ENCODE data around the gene ATP1B4. TPM values are rescaled to one million over a fixed set of nuclear protein-coding genes. Genes with fewer than 3 reads are reported as not detected.

ATP1B4 gene
- total and polyA plus RNA-seq, 2 of the 8 experiments (the other 6 are each of a cell fraction or from before 2014, with no cell fraction given), result not detected

GRCh38 chrX:120367402-120368109, 5.7 kb downstream of the ATP1B4 start:
- Histone ChIP-seq H2AFZ (ENCODE audit: low read length) (no peak overlapping the region), H3K27me3 (replicated peaks in 1 of 4; ENCODE audit: control insufficient read depth in 3 of 4, extremely low read depth in 1 of 4, insufficient read depth in 3 of 4, low read length in 3 of 4) (no peaks in the 10 kb centered on the region), H3K56ac (replicated peaks; ENCODE audit: insufficient read length, low read depth, low read length) (no peak overlapping the region), H3K23ac (ENCODE audit: insufficient read length) (no peak overlapping the region), H3K4me1 (replicated peaks in 1 of 4; ENCODE audit: control insufficient read depth in 3 of 4, insufficient read depth in 4 of 4, low read length in 3 of 4) (no peaks in the 10 kb centered on the region), H4K5ac (ENCODE audit: insufficient read length, low read depth, low read length) (no peak overlapping the region), H4K8ac (ENCODE audit: extremely low read depth, insufficient read depth, low read length) (no peak overlapping the region), H4K91ac (replicated peaks; ENCODE audit: insufficient read length, low read length) (no peak overlapping the region), H3K9me3 (ENCODE audit: insufficient read depth in 2 of 2, low read depth in 1 of 2, low read length in 1 of 2) (no peaks in the 10 kb centered on the region), H3K4me2 (ENCODE audit: insufficient read depth in 1 of 2, low read depth in 2 of 2, low read length in 2 of 2) (no peak overlapping the region), H2BK20ac (ENCODE audit: low read length) (no peak overlapping the region), H3K4me3 (ENCODE audit: extremely low read depth in 1 of 4, insufficient read depth in 2 of 4, low read depth in 3 of 4, low read length in 4 of 4) (no peak overlapping the region), H2BK12ac (ENCODE audit: low read depth, low read length) (no peak overlapping the region), H3K27ac (ENCODE audit: low read depth, low read length) (no peak overlapping the region), H3K36me3 (ENCODE audit: control insufficient read depth in 2 of 4, insufficient read depth in 4 of 4, low read length in 3 of 4) (no peaks in the 10 kb centered on the region), H2BK120ac (replicated peaks; ENCODE audit: low read depth, low read length) (no peak overlapping the region), H3K79me1 (ENCODE audit: low read depth, low read length) (no peaks in the 10 kb centered on the region), H3K4ac (replicated peaks; ENCODE audit: insufficient read length, low read depth, low read length) (no peak overlapping the region), H4K20me1 (replicated peaks in 1 of 2; ENCODE audit: control insufficient read depth in 1 of 2, insufficient read depth in 2 of 2, low read length in 2 of 2) (no peaks in the 10 kb centered on the region), H3K14ac (ENCODE audit: insufficient read length) (no peak overlapping the region), H3K18ac (ENCODE audit: extremely low read depth, low read length) (no peak overlapping the region), H3K23me2 (ENCODE audit: low read depth, low read length) (no peaks in the 10 kb centered on the region), H3K79me2 (ENCODE audit: control insufficient read depth in 1 of 2, insufficient read depth in 2 of 2, low read length in 2 of 2) (no peaks in the 10 kb centered on the region), H3K9ac (replicated peaks in 1 of 4; ENCODE audit: extremely low read depth in 1 of 4, low read depth in 3 of 4, low read length in 3 of 4) (no peak overlapping the region), H2AK5ac (ENCODE audit: low read depth, low read length) (no peak overlapping the region), H2BK15ac (ENCODE audit: low read length) (no peak overlapping the region), H2BK5ac (ENCODE audit: low read depth, low read length) (no peak overlapping the region)
- ChIA-PET CTCF (ENCODE audit: partially characterized antibody) (interaction anchor here (1.8 kb wide), 1 partner anchor 56 kb away, joined by 8 read pairs; the partner anchor contains the start of gene TMEM255A), POLR2A (ENCODE audit: partially characterized antibody) (no interaction called here)
- no peak for DNase-seq (ENCODE audit: low read depth in 1 of 2, low spot score in 2 of 2)
- WGBS, 2 experiments (ENCODE audit: extremely low coverage in 1 of 2, insufficient coverage in 1 of 2, insufficient read length in 1 of 2, insufficient replicate concordance in 2 of 2, low coverage in 1 of 2, low lambda C conversion rate in 2 of 2, missing lambda C conversion rate in 1 of 2), result 88% methylated on average over 1 of the region's 3 CpGs; no CpG with 5 or more reads in 1 of the 2 experiments
- FAIRE-seq, result no peak
- TF ChIP-seq SP2 (IDR thresholded peaks at IDR 0.05; ENCODE audit: low read length) (no peak), HDAC6 (IDR thresholded peaks at IDR 0.05; ENCODE audit: low read depth, low read length) (no peak), CREB1 (IDR thresholded peaks at IDR 0.05) (no peak), CBX5 (IDR thresholded peaks at IDR 0.05; ENCODE audit: low read depth, low read length) (no peak), RBBP5 (IDR thresholded peaks at IDR 0.05; ENCODE audit: borderline replicate concordance, low read depth, low read length) (no peak), BACH1 (IDR thresholded peaks at IDR 0.05; ENCODE audit: low read length) (no peak)
